ENCODE data around the gene ABCB1.

- no peak for TF ChIP-seq POLR2AphosphoS5 (IDR thresholded peaks at IDR 0.05; ENCODE audit: borderline replicate concordance, low read depth, low read length)
- no peak for TF ChIP-seq EZH2 (IDR thresholded peaks at IDR 0.05)
These were observed 101.8 kb downstream of the ABCB1 start for GRCh38 chr7:87498893-87499292.

Measured in SK-N-MC (cell line).